AG10803 (cell line): ENCODE data around the gene FRS3.

Source experiments
- DNase-seq: peaks from one replicate; pipeline ENCODE4 v3.0.0; 2010; ENCODE audit warnings: low read depth
- H3K4me3 ChIP-seq: 2 replicates; pipeline ENCODE4 v1.5.1; 2011; ENCODE audit warnings: mild to moderate bottlenecking, low read length, control low read depth
- TF ChIP-seq, protein P1 (sequence below): conservative IDR thresholded peaks from 2 replicates; pipeline ENCODE4 v1.5.1; 2011; ENCODE audit warnings: mild to moderate bottlenecking, low read length, control low read depth, inconsistent platforms

FRS3 gene

GRCh38 chr6:41779788-41780550 is at the start of gene FRS3:
FRS3 (minus strand) TSS chr6:41779900; CDS start chr6:41776987, 2,913 bp downstream.
- peak; percentile 92 for DNase-seq
- TF ChIP-seq, protein P1, sequence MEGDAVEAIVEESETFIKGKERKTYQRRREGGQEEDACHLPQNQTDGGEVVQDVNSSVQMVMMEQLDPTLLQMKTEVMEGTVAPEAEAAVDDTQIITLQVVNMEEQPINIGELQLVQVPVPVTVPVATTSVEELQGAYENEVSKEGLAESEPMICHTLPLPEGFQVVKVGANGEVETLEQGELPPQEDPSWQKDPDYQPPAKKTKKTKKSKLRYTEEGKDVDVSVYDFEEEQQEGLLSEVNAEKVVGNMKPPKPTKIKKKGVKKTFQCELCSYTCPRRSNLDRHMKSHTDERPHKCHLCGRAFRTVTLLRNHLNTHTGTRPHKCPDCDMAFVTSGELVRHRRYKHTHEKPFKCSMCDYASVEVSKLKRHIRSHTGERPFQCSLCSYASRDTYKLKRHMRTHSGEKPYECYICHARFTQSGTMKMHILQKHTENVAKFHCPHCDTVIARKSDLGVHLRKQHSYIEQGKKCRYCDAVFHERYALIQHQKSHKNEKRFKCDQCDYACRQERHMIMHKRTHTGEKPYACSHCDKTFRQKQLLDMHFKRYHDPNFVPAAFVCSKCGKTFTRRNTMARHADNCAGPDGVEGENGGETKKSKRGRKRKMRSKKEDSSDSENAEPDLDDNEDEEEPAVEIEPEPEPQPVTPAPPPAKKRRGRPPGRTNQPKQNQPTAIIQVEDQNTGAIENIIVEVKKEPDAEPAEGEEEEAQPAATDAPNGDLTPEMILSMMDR = peak; percentile 74
- H3K4me3 ChIP-seq = peak within 1 kb of the TSS; percentile 79

GRCh38 chr6:41826343-41827022 is 46.8 kb upstream of the FRS3 start:
- no peak for DNase-seq
- H3K4me3 ChIP-seq = no peak overlapping the region
- TF ChIP-seq, protein P1 = no peak

- TF ChIP-seq, protein P1 = no peak
- H3K4me3 ChIP-seq = no peak overlapping the region
- no peak for DNase-seq
Observed at GRCh38 chr6:41824571-41825569, 45.2 kb upstream of the FRS3 start.

DNA sequence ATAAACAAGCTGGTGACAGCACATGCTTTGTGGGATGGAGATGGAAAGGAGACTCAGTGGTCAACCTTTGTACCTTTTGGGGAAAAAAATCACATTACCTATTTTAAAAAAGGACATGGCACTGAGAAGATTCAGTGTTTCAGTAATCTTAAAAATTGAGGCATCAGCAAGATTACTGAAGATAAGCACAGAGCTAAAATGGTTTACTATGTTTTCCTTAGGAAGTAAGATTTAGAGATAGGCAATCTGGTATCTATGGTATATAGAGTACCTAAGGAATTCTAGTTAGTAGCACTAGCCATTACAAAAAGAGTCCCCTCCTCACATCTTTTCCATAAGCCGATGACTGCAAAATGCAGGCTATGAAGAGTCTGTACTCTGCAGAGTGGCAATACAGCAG is 43.5 kb upstream of the FRS3 start:
- TF ChIP-seq, protein P1 = no peak
- no peak overlapping the region for H3K4me3 ChIP-seq
- DNase-seq = no peak

DNA sequence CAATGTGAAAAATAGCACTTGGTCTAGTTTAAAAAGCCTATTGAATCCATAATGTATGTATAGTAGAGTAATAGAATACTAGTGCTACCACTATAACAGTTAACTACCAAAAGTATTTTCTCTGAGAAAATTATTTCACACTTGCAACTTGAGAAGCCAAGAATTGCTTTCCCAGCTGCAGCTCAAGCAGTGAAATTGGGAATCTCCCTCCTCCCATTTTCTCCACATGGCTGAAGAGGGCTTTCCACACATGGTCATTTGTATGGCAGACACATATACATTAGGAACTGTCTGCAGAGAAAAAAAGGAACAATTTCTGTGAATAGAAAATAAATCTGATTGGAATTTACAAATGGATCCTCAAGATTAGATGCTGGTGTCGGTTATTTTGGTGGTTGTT is 42.3 kb upstream of the FRS3 start:
- no peak for DNase-seq
- TF ChIP-seq, protein P1 = no peak
- no peak overlapping the region for H3K4me3 ChIP-seq

GRCh38 chr6:41821266-41821665 is 41.6 kb upstream of the FRS3 start:
- TF ChIP-seq, protein P1 = no peak
- no peak overlapping the region for H3K4me3 ChIP-seq
- no peak for DNase-seq
